ENCODE results near the gene FBN3.

FBN3 gene

GRCh38 chr19:8148410-8149260, 757 bp downstream of the FBN3 start:
- no peak for DNase-seq (ENCODE audit: low spot score)

GRCh38 chr19:8148088-8148409, 1.3 kb downstream of the FBN3 start:
- no peak for DNase-seq (ENCODE audit: low spot score)

GRCh38 chr19:8147582-8147978, 1.8 kb downstream of the FBN3 start:
- no peak for DNase-seq (ENCODE audit: low spot score)

GRCh38 chr19:8146877-8147581, 2.4 kb downstream of the FBN3 start:
- no peak for DNase-seq (ENCODE audit: low spot score)

GRCh38 chr19:8144273-8144995, 5.0 kb downstream of the FBN3 start:
- DNase-seq (ENCODE audit: low spot score): no peak

GRCh38 chr19:8143041-8143440, 6.4 kb downstream of the FBN3 start:
- DNase-seq (ENCODE audit: low spot score): no peak

GRCh38 chr19:8142513-8142900, 6.9 kb downstream of the FBN3 start:
- no peak for DNase-seq (ENCODE audit: low spot score)

GRCh38 chr19:8141726-8142512, 7.5 kb downstream of the FBN3 start:
- DNase-seq (ENCODE audit: low spot score): no peak

GRCh38 chr19:8138201-8138600, 11.2 kb downstream of the FBN3 start:
- no peak for DNase-seq (ENCODE audit: low spot score)

- no peak for DNase-seq (ENCODE audit: low spot score)
Measured at GRCh38 chr19:8137425-8137824, 12.0 kb downstream of the FBN3 start.

GRCh38 chr19:8135946-8136618, 13.3 kb downstream of the FBN3 start:
- DNase-seq (ENCODE audit: low spot score): no peak

- no peak for DNase-seq (ENCODE audit: low spot score)
Measured at GRCh38 chr19:8132858-8133458, 16.4 kb downstream of the FBN3 start.

- DNase-seq (ENCODE audit: low spot score): no peak
Measured at GRCh38 chr19:8131517-8131916, 17.9 kb downstream of the FBN3 start.

- no peak for DNase-seq (ENCODE audit: low spot score)
Measured at GRCh38 chr19:8129061-8129618, 20.3 kb downstream of the FBN3 start.

GRCh38 chr19:8128551-8128950, 20.8 kb downstream of the FBN3 start:
- DNase-seq (ENCODE audit: low spot score): no peak

GRCh38 chr19:8127311-8127710, 22.1 kb downstream of the FBN3 start:
- no peak for DNase-seq (ENCODE audit: low spot score)

- DNase-seq (ENCODE audit: low spot score): no peak
Measured at GRCh38 chr19:8126511-8126910, 22.9 kb downstream of the FBN3 start.

- DNase-seq (ENCODE audit: low spot score): no peak
Measured at GRCh38 chr19:8126008-8126407, 23.4 kb downstream of the FBN3 start.

- no peak for DNase-seq (ENCODE audit: low spot score)
Measured at GRCh38 chr19:8123683-8124082, 25.7 kb downstream of the FBN3 start.

- DNase-seq (ENCODE audit: low spot score): no peak
Measured at GRCh38 chr19:8120636-8121480, 28.5 kb downstream of the FBN3 start.
